ENCODE results near the gene TEAD1.

TEAD1 gene

GRCh38 chr11:12835286-12835685, 161.1 kb downstream of the TEAD1 start:
- no peak for DNase-seq (ENCODE audit: low spot score)

- DNase-seq (ENCODE audit: low spot score): no peak
These were observed 164.4 kb downstream of the TEAD1 start for GRCh38 chr11:12838463-12839123.

GRCh38 chr11:12840871-12841660, 166.8 kb downstream of the TEAD1 start:
- DNase-seq (ENCODE audit: low spot score): no peak

- no peak for DNase-seq (ENCODE audit: low spot score)
These were observed 167.9 kb downstream of the TEAD1 start for GRCh38 chr11:12841946-12842630.

- no peak for DNase-seq (ENCODE audit: low spot score)
These were observed 168.9 kb downstream of the TEAD1 start for GRCh38 chr11:12842933-12843636.

GRCh38 chr11:12845163-12845562, 170.9 kb downstream of the TEAD1 start:
- DNase-seq (ENCODE audit: low spot score): no peak

GRCh38 chr11:12845739-12846358, 171.6 kb downstream of the TEAD1 start:
- DNase-seq (ENCODE audit: low spot score): peak; percentile 63

GRCh38 chr11:12846786-12847615, 172.8 kb downstream of the TEAD1 start:
- DNase-seq (ENCODE audit: low spot score): no peak

GRCh38 chr11:12848413-12848812, 174.2 kb downstream of the TEAD1 start:
- DNase-seq (ENCODE audit: low spot score): no peak

- DNase-seq (ENCODE audit: low spot score): no peak
These were observed 179.1 kb downstream of the TEAD1 start for GRCh38 chr11:12853325-12853651.

- DNase-seq (ENCODE audit: low spot score): no peak
These were observed 179.6 kb downstream of the TEAD1 start for GRCh38 chr11:12853652-12854296.

GRCh38 chr11:12854297-12854661, 180.1 kb downstream of the TEAD1 start:
- no peak for DNase-seq (ENCODE audit: low spot score)

- no peak for DNase-seq (ENCODE audit: low spot score)
These were observed 180.6 kb downstream of the TEAD1 start for GRCh38 chr11:12854829-12855228.

GRCh38 chr11:12856338-12856737, 182.1 kb downstream of the TEAD1 start:
- DNase-seq (ENCODE audit: low spot score): no peak

GRCh38 chr11:12857572-12857971, 183.4 kb downstream of the TEAD1 start:
- no peak for DNase-seq (ENCODE audit: low spot score)

- no peak for DNase-seq (ENCODE audit: low spot score)
These were observed 185.8 kb downstream of the TEAD1 start for GRCh38 chr11:12859872-12860657.

GRCh38 chr11:12860827-12861226, 186.6 kb downstream of the TEAD1 start:
- DNase-seq (ENCODE audit: low spot score): no peak

GRCh38 chr11:12862696-12863469, 188.7 kb downstream of the TEAD1 start:
- DNase-seq (ENCODE audit: low spot score): peak; percentile 82

- no peak for DNase-seq (ENCODE audit: low spot score)
These were observed 189.4 kb downstream of the TEAD1 start for GRCh38 chr11:12863605-12864121.
